Endodermal cell (in vitro differentiated cells): ENCODE results near the gene ZNF443. TPM values are rescaled to one million over a fixed set of nuclear protein-coding genes. Genes with fewer than 3 reads are reported as not detected.

Experiments used
- DNase-seq: peaks from one replicate; pipeline ENCODE4 v3.0.0-alpha.2; 2017
- H3K27ac ChIP-seq: 2 replicates; pipeline ENCODE4 v1.5.1; 2013; ENCODE audit warnings: mild to moderate bottlenecking, low read depth, low read length, moderate library complexity
- H3K27me3 ChIP-seq: 2 replicates; pipeline ENCODE4 v1.6.1; 2013; ENCODE audit warnings: mild to moderate bottlenecking, low read length, moderate library complexity; ENCODE audit not compliant: insufficient read depth, control insufficient read depth, poor library complexity, severe bottlenecking
- H3K36me3 ChIP-seq: 2 replicates; pipeline ENCODE4 v1.7.0; 2013; ENCODE audit warnings: mild to moderate bottlenecking, low read length, moderate library complexity; ENCODE audit not compliant: control insufficient read depth, insufficient read depth
- H3K4me1 ChIP-seq: one replicate; pipeline ENCODE4 v1.7.0; 2013; ENCODE audit warnings: low read length; ENCODE audit not compliant: control insufficient read depth, insufficient read depth
- H3K4me3 ChIP-seq: 2 replicates; pipeline ENCODE4 v1.5.1; 2013; ENCODE audit warnings: mild to moderate bottlenecking, low read length, moderate library complexity
- H3K9ac ChIP-seq: 2 replicates; pipeline ENCODE4 v1.6.1; 2013; ENCODE audit warnings: mild to moderate bottlenecking, low read length, moderate library complexity; ENCODE audit not compliant: poor library complexity, severe bottlenecking; ENCODE audit errors: extremely low read depth
- H3K9me3 ChIP-seq: 2 replicates; pipeline ENCODE4 v1.6.1; 2013; ENCODE audit warnings: mild to moderate bottlenecking, low read length, moderate library complexity; ENCODE audit not compliant: control insufficient read depth
- H3K27ac Mint-ChIP-seq: 2 replicates; pipeline ENCODE4 v1.8.0; 2020; ENCODE audit warnings: mixed read lengths
- H3K27me3 Mint-ChIP-seq: 2 replicates; pipeline ENCODE4 v1.8.0; 2021; ENCODE audit warnings: mild to moderate bottlenecking, mixed read lengths; ENCODE audit not compliant: insufficient read depth
- H3K36me3 Mint-ChIP-seq: 2 replicates; pipeline ENCODE4 v1.8.0; 2020; ENCODE audit warnings: low read depth, mixed read lengths
- H3K4me1 Mint-ChIP-seq: 2 replicates; pipeline ENCODE4 v1.8.0; 2020; ENCODE audit warnings: mixed read lengths
- H3K4me3 Mint-ChIP-seq: 2 replicates; pipeline ENCODE4 v1.8.0; 2020; ENCODE audit warnings: mild to moderate bottlenecking, moderate library complexity, mixed read lengths
- H3K9me3 Mint-ChIP-seq: 2 replicates; pipeline ENCODE4 v1.8.0; 2020; ENCODE audit warnings: mild to moderate bottlenecking, mixed read lengths
- WGBS, 2 experiments: methylation state at CpG; one replicate each; pipeline versions ENCODE4 v1.1.5 to v1.1.7; 2013; ENCODE audit warnings: missing lambda C conversion rate in 2 of 2, mixed read lengths in 1 of 2; ENCODE audit not compliant: insufficient coverage in 1 of 2, insufficient read length in 1 of 2; 5-methylcytosine and 5-hydroxymethylcytosine counted together
- total RNA-seq, 2 donors: library from RNA; stranded (reverse); fragmentation: NEBNext Ultra II Directional in 1 of 2; extraction: Animal tissue kit (Norgen Biotek cat#: 25700) in 1 of 2; gene quantifications; 2 replicates in 1 of 2; 3 replicates in 1 of 2; pipeline ENCODE4 v1.2.1, GENCODE V29; 2021
- TF ChIP-seq, protein P1 (sequence below): fragments of 200-600 bp; sonication (generic); conservative IDR thresholded peaks from 2 replicates; pipeline ENCODE4 v1.5.0; 2021; ENCODE audit warnings: antibody characterized with exemption, mild to moderate bottlenecking

Gene ZNF443
- total RNA-seq, 2 donors from 2014 or later, result 14.3 to 18.6 TPM

DNA sequence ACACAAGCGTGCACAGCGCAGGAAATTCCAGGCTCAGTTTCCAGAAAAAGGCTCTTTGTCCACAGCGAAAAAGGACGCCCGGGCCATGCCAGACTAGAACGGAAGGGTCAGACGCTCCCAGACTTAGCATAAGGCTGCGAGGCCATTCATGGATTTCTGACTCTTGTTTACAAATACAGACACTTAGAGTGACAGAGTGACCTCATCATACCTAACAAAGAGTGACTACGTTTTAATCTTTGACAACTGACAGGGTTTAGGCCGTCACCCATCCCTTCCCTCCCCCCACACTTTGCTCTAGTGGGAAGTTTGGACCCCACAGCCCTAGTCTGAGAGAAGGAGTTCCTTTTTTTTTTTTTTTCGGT lies 44.2 kb upstream of the ZNF443 start:
- H3K36me3 Mint-ChIP-seq, result no peaks in the 10 kb centered on the region
- 8 to 16% methylated on average over 9 to 11 of the region's 11 CpGs for WGBS, 2 experiments
- DNase-seq, result no peak
- H3K36me3 ChIP-seq, result no peaks in the 10 kb centered on the region
- H3K4me3 Mint-ChIP-seq, result peak overlapping the region; percentile 86
- H3K9ac ChIP-seq, result peak overlapping the region; percentile 88
- H3K27me3 ChIP-seq, result no peaks in the 10 kb centered on the region
- H3K9me3 Mint-ChIP-seq, result no peaks in the 10 kb centered on the region
- H3K27ac Mint-ChIP-seq, result peak overlapping the region; percentile 97
- H3K27me3 Mint-ChIP-seq, result peaks cover 2% of the 10 kb centered on the region
- H3K4me3 ChIP-seq, result peak overlapping the region; percentile 95
- no peaks in the 10 kb centered on the region for H3K9me3 ChIP-seq
- H3K4me1 Mint-ChIP-seq, result peaks cover 8% of the 10 kb centered on the region
- TF ChIP-seq, protein P1, sequence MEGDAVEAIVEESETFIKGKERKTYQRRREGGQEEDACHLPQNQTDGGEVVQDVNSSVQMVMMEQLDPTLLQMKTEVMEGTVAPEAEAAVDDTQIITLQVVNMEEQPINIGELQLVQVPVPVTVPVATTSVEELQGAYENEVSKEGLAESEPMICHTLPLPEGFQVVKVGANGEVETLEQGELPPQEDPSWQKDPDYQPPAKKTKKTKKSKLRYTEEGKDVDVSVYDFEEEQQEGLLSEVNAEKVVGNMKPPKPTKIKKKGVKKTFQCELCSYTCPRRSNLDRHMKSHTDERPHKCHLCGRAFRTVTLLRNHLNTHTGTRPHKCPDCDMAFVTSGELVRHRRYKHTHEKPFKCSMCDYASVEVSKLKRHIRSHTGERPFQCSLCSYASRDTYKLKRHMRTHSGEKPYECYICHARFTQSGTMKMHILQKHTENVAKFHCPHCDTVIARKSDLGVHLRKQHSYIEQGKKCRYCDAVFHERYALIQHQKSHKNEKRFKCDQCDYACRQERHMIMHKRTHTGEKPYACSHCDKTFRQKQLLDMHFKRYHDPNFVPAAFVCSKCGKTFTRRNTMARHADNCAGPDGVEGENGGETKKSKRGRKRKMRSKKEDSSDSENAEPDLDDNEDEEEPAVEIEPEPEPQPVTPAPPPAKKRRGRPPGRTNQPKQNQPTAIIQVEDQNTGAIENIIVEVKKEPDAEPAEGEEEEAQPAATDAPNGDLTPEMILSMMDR, result no peak
- no peaks in the 10 kb centered on the region for H3K4me1 ChIP-seq
- H3K27ac ChIP-seq, result peak overlapping the region; percentile 92

DNA sequence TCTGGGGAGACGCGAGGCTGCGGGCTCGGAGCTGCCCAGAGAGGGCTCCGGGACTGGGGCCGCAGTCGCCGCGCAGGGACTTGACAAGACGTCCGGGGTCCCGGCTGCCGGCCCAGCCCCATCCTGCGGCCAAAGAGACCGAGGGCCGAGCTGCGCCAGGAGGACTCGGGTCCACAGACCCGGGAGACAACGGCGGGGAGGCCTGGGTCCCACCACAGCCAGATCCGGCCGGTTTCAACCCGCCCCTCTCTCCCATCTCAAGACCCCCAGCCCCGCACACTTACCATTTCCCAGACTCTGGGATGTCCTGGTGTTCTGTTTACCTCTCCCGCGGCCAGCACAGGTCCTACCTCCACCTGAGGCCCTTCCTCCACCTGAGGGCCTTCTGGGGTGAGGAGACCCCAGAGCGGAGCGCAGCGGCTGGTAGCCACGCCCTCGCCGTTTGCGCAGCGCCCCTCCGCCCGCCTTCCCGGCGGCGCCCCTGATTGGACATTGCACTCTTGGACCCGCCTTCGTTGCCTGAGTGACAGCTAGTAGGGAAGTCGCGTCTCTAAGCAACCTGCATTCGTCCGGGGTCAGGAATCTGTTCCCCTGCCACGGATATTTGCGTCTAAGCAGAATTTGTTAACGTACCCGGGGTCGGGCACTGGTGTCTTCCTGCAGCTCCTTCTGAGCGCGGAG lies 43.7 kb upstream of the ZNF443 start, which contains the start of gene ZNF709:
Gene ZNF709 (minus strand): TSS at position 446 of the 681 bp plus-strand sequence. CDS start 159 bp downstream, at position 287.
- 0% methylated on average over 12 to 53 of the region's 53 CpGs for WGBS, 2 experiments
- H3K27ac ChIP-seq, result peak within 1 kb of the TSS; percentile 92
- H3K36me3 Mint-ChIP-seq, result no peaks in the 10 kb centered on the region
- peak within 1 kb of the TSS; percentile 97 for H3K27ac Mint-ChIP-seq
- TF ChIP-seq, protein P1, result no peak
- H3K9me3 ChIP-seq, result no peaks in the 10 kb centered on the region
- no peaks in the 10 kb centered on the region for H3K9me3 Mint-ChIP-seq
- peaks cover 8% of the 10 kb centered on the region for H3K4me1 Mint-ChIP-seq
- peaks cover 2% of the 10 kb centered on the region for H3K27me3 Mint-ChIP-seq
- H3K4me1 ChIP-seq, result no peaks in the 10 kb centered on the region
- H3K9ac ChIP-seq, result peak within 1 kb of the TSS; percentile 88
- no peaks in the 10 kb centered on the region for H3K27me3 ChIP-seq
- H3K4me3 ChIP-seq, result peak within 1 kb of the TSS; percentile 95
- H3K4me3 Mint-ChIP-seq, result peak within 1 kb of the TSS; percentile 86
- DNase-seq, result peak; percentile 98
- H3K36me3 ChIP-seq, result no peaks in the 10 kb centered on the region

DNA sequence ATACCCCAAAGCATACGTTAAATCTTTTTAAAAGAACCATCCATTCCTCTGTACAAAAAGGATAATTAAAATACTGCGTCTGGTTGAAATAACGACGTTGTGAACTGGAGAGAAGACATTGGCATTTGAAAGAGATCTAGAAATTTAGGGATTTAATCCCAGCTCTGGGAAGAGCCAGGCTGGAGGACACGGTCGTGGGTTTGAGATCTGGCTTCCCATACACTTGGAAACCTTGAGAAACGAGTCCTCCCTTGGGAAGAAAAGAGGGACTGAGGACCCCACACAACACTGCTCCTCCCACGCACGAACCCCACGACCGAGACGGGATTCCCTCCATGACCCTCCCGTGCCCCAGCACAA lies 43.2 kb upstream of the ZNF443 start:
- H3K27me3 ChIP-seq, result no peaks in the 10 kb centered on the region
- H3K4me1 ChIP-seq, result no peaks in the 10 kb centered on the region
- H3K9me3 ChIP-seq, result no peaks in the 10 kb centered on the region
- H3K4me1 Mint-ChIP-seq, result peaks cover 8% of the 10 kb centered on the region
- H3K27ac Mint-ChIP-seq, result peak overlapping the region; percentile 76
- no peak for DNase-seq
- WGBS, 2 experiments, result 0 to 4% methylated on average over 3 to 13 of the region's 13 CpGs
- no peaks in the 10 kb centered on the region for H3K36me3 ChIP-seq
- peak overlapping the region; percentile 88 for H3K9ac ChIP-seq
- H3K9me3 Mint-ChIP-seq, result no peaks in the 10 kb centered on the region
- H3K27me3 Mint-ChIP-seq, result peaks cover 2% of the 10 kb centered on the region
- H3K4me3 Mint-ChIP-seq, result peak overlapping the region; percentile 86
- peak overlapping the region; percentile 95 for H3K4me3 ChIP-seq
- H3K36me3 Mint-ChIP-seq, result no peaks in the 10 kb centered on the region
- H3K27ac ChIP-seq, result peak overlapping the region; percentile 92
- TF ChIP-seq, protein P1, result no peak
